ENCODE data around the gene ZC3H18. TPM values are rescaled to one million over a fixed set of nuclear protein-coding genes. Genes with fewer than 3 reads are reported as not detected.

ZC3H18 gene
- total and polyA plus RNA-seq, 2 experiments from 2014 or later = 16.8 to 37.1 TPM

- Histone ChIP-seq H3K4me3 (no peak overlapping the region), H3K79me2 (no peaks in the 10 kb centered on the region), H3K9me2 (replicated peaks; ENCODE audit: insufficient read depth) (no peaks in the 10 kb centered on the region), H3K4me2 (no peak overlapping the region), H3K27ac (no peak overlapping the region), H3K4me1 (ENCODE audit: insufficient read depth) (no peaks in the 10 kb centered on the region), H3K9me3 (ENCODE audit: low read depth) (no peaks in the 10 kb centered on the region), H3K27me3 (no peaks in the 10 kb centered on the region), H4K20me1 (ENCODE audit: insufficient read depth, poor library complexity, severe bottlenecking) (no peaks in the 10 kb centered on the region), H3K36me3 (replicated peaks; ENCODE audit: insufficient read depth, low read depth) (no peaks in the 10 kb centered on the region), H2AFZ (no peak overlapping the region)
- 83% methylated on average over 13 of the region's 15 CpGs for WGBS (ENCODE audit: low lambda C conversion rate, missing lambda C conversion rate)
- DNase-seq (ENCODE audit: low spot score) = no peak
- no peak for TF ChIP-seq CTCF (IDR thresholded peaks at IDR 0.05; ENCODE audit: poor library complexity)
- no peak for TF ChIP-seq EZH2phosphoT487 (IDR thresholded peaks at IDR 0.05; ENCODE audit: low read depth, severe bottlenecking, unreplicated experiment)
- no peak for TF ChIP-seq EZH2 (IDR thresholded peaks at IDR 0.05; ENCODE audit: borderline replicate concordance)
These were observed 13.8 kb upstream of the ZC3H18 start for GRCh38 chr16:88556294-88556988.

GRCh38 chr16:88558457-88559442 lies 11.5 kb upstream of the ZC3H18 start:
- H3K27me3 ChIP-seq = no peaks in the 10 kb centered on the region
- WGBS (ENCODE audit: low lambda C conversion rate, missing lambda C conversion rate) = 65% methylated on average over 24 of the region's 45 CpGs
- no peaks in the 10 kb centered on the region for H4K20me1 ChIP-seq (ENCODE audit: insufficient read depth, poor library complexity, severe bottlenecking)
- no peak overlapping the region for H3K27ac ChIP-seq
- DNase-seq (ENCODE audit: low spot score) = peak; percentile 84
- H3K4me3 ChIP-seq = no peak overlapping the region
- no peaks in the 10 kb centered on the region for H3K79me2 ChIP-seq
- TF ChIP-seq CTCF (IDR thresholded peaks at IDR 0.05; ENCODE audit: poor library complexity) = peak; percentile 45
- TF ChIP-seq EZH2 (IDR thresholded peaks at IDR 0.05; ENCODE audit: borderline replicate concordance) = no peak
- no peak for TF ChIP-seq EZH2phosphoT487 (IDR thresholded peaks at IDR 0.05; ENCODE audit: low read depth, severe bottlenecking, unreplicated experiment)
- H2AFZ ChIP-seq = no peak overlapping the region
- no peaks in the 10 kb centered on the region for H3K4me1 ChIP-seq (ENCODE audit: insufficient read depth)
- no peaks in the 10 kb centered on the region for H3K36me3 ChIP-seq (replicated peaks; ENCODE audit: insufficient read depth, low read depth)
- no peaks in the 10 kb centered on the region for H3K9me3 ChIP-seq (ENCODE audit: low read depth)
- H3K4me2 ChIP-seq = no peak overlapping the region
- H3K9me2 ChIP-seq (replicated peaks; ENCODE audit: insufficient read depth) = no peaks in the 10 kb centered on the region

GRCh38 chr16:88560714-88561484 lies 9.3 kb upstream of the ZC3H18 start:
- TF ChIP-seq CTCF (IDR thresholded peaks at IDR 0.05; ENCODE audit: poor library complexity) = no peak
- TF ChIP-seq EZH2phosphoT487 (IDR thresholded peaks at IDR 0.05; ENCODE audit: low read depth, severe bottlenecking, unreplicated experiment) = no peak
- no peak for TF ChIP-seq EZH2 (IDR thresholded peaks at IDR 0.05; ENCODE audit: borderline replicate concordance)
- H3K4me1 ChIP-seq (ENCODE audit: insufficient read depth) = no peaks in the 10 kb centered on the region
- WGBS (ENCODE audit: low lambda C conversion rate, missing lambda C conversion rate) = 78% methylated on average over 22 of the region's 22 CpGs
- no peaks in the 10 kb centered on the region for H3K36me3 ChIP-seq (replicated peaks; ENCODE audit: insufficient read depth, low read depth)
- no peak overlapping the region for H3K27ac ChIP-seq
- no peaks in the 10 kb centered on the region for H3K79me2 ChIP-seq
- peak; percentile 60 for DNase-seq (ENCODE audit: low spot score)
- no peaks in the 10 kb centered on the region for H4K20me1 ChIP-seq (ENCODE audit: insufficient read depth, poor library complexity, severe bottlenecking)
- H3K9me3 ChIP-seq (ENCODE audit: low read depth) = no peaks in the 10 kb centered on the region
- no peak overlapping the region for H2AFZ ChIP-seq
- H3K4me3 ChIP-seq = no peak overlapping the region
- H3K9me2 ChIP-seq (replicated peaks; ENCODE audit: insufficient read depth) = no peaks in the 10 kb centered on the region
- H3K27me3 ChIP-seq = no peaks in the 10 kb centered on the region
- no peak overlapping the region for H3K4me2 ChIP-seq
